Osteoblast (primary cell): ENCODE results near the gene TLR3. TPM values are rescaled to one million over a fixed set of nuclear protein-coding genes. Genes with fewer than 3 reads are reported as not detected.
A peak's percentile ranks its signal among the peaks of the same experiment; 100 is the strongest.

ENCODE experiments used
- DNase-seq: peaks from one replicate; pipeline ENCODE4 v3.0.0; 2011; ENCODE audit warnings: low spot score, mixed read lengths; ENCODE audit not compliant: insufficient read length; ENCODE audit errors: missing footprints
- H2AFZ ChIP-seq: 2 replicates; pipeline ENCODE4 v1.6.0; 2011; ENCODE audit warnings: mild to moderate bottlenecking, low read length
- H3K27ac ChIP-seq: 2 replicates; pipeline ENCODE4 v1.5.1; 2011; ENCODE audit warnings: mild to moderate bottlenecking, low read depth, low read length, moderate library complexity
- H3K27me3 ChIP-seq: 2 replicates; pipeline ENCODE4 v1.6.0; 2012; ENCODE audit warnings: mild to moderate bottlenecking, control low read depth, inconsistent platforms, low read length, moderate library complexity; ENCODE audit not compliant: insufficient read depth
- H3K36me3 ChIP-seq: 2 replicates; pipeline ENCODE4 v1.5.1; 2011; ENCODE audit warnings: mild to moderate bottlenecking, low read length, control low read depth, moderate library complexity; ENCODE audit not compliant: insufficient read depth
- H3K4me1 ChIP-seq: 2 replicates; pipeline ENCODE4 v1.5.1; 2011; ENCODE audit warnings: mild to moderate bottlenecking, low read length, control low read depth, moderate library complexity; ENCODE audit not compliant: insufficient read depth
- H3K4me2 ChIP-seq: 2 replicates; pipeline ENCODE4 v1.6.0; 2011; ENCODE audit warnings: mild to moderate bottlenecking, low read length; ENCODE audit not compliant: insufficient read depth
- H3K4me3 ChIP-seq: fragments of 200-600 bp; sonication (generic); 3 replicates; pipeline ENCODE4 v1.5.1; 2012; ENCODE audit warnings: mild to moderate bottlenecking, low read length, inconsistent platforms; ENCODE audit not compliant: insufficient read depth
- H3K79me2 ChIP-seq: 2 replicates; pipeline ENCODE4 v1.6.0; 2012; ENCODE audit warnings: mild to moderate bottlenecking, low read length, control low read depth, inconsistent platforms; ENCODE audit not compliant: insufficient read depth
- H3K9me3 ChIP-seq: 2 replicates; pipeline ENCODE4 v1.5.1; 2011; ENCODE audit warnings: low read depth, low read length, control low read depth
- H4K20me1 ChIP-seq: 2 replicates; pipeline ENCODE4 v1.6.0; 2012; ENCODE audit warnings: mild to moderate bottlenecking, low read length, control low read depth; ENCODE audit not compliant: insufficient read depth
- CTCF ChIP-seq: IDR thresholded peaks from 2 replicates; pipeline ENCODE4 v1.5.1; 2011; ENCODE audit warnings: mild to moderate bottlenecking, low read depth, low read length, moderate library complexity; ENCODE audit errors: extremely low read depth
- total RNA-seq: library from RNA; depleted of rRNA; stranded (reverse); fragments of >200 nt; gene quantifications from 2 replicates; pipeline ENCODE4 v1.2.3, GENCODE V29; 2012

The TLR3 gene
- total RNA-seq, 1 donor, result 8.0 TPM

- Histone ChIP-seq H3K4me2 (no peak overlapping the region), H3K9me3 (no peaks in the 10 kb centered on the region), H3K27me3 (no peaks in the 10 kb centered on the region), H4K20me1 (no peaks in the 10 kb centered on the region), H3K4me3 (no peak overlapping the region), H3K4me1 (peaks cover 21% of the 10 kb centered on the region), H3K79me2 (no peaks in the 10 kb centered on the region), H2AFZ (no peak overlapping the region), H3K27ac (no peak overlapping the region), H3K36me3 (no peaks in the 10 kb centered on the region)
- TF ChIP-seq CTCF, result no peak
- no peak for DNase-seq
Measured at GRCh38 chr4:186027405-186027804, 41.6 kb upstream of the TLR3 start.

GRCh38 chr4:186029571-186030398, 39.2 kb upstream of the TLR3 start:
- Histone ChIP-seq H2AFZ (peak overlapping the region; percentile 78), H4K20me1 (no peaks in the 10 kb centered on the region), H3K4me1 (peaks cover 21% of the 10 kb centered on the region), H3K27ac (peak overlapping the region; percentile 63), H3K4me3 (peak overlapping the region; percentile 46), H3K27me3 (no peaks in the 10 kb centered on the region), H3K79me2 (no peaks in the 10 kb centered on the region), H3K9me3 (peaks cover 3% of the 10 kb centered on the region), H3K4me2 (peak overlapping the region; percentile 68), H3K36me3 (no peaks in the 10 kb centered on the region)
- DNase-seq, result peak; percentile 86
- TF ChIP-seq CTCF, result no peak

GRCh38 chr4:186030399-186030775, 38.6 kb upstream of the TLR3 start:
- peak overlapping the region; percentile 46 for H3K4me3 ChIP-seq
- DNase-seq, result no peak
- H3K4me2 ChIP-seq, result peak overlapping the region; percentile 68
- H4K20me1 ChIP-seq, result no peaks in the 10 kb centered on the region
- H3K27me3 ChIP-seq, result no peaks in the 10 kb centered on the region
- peaks cover 4% of the 10 kb centered on the region for H3K9me3 ChIP-seq
- H3K27ac ChIP-seq, result peak overlapping the region; percentile 63
- no peak for TF ChIP-seq CTCF
- peak overlapping the region; percentile 78 for H2AFZ ChIP-seq
- peaks cover 21% of the 10 kb centered on the region for H3K4me1 ChIP-seq
- H3K79me2 ChIP-seq, result no peaks in the 10 kb centered on the region
- no peaks in the 10 kb centered on the region for H3K36me3 ChIP-seq

- H3K4me3 ChIP-seq, result no peak overlapping the region
- H3K27ac ChIP-seq, result peak overlapping the region; percentile 63
- H3K9me3 ChIP-seq, result peaks cover 4% of the 10 kb centered on the region
- TF ChIP-seq CTCF, result no peak
- H3K36me3 ChIP-seq, result no peaks in the 10 kb centered on the region
- peaks cover 21% of the 10 kb centered on the region for H3K4me1 ChIP-seq
- H3K79me2 ChIP-seq, result no peaks in the 10 kb centered on the region
- H3K4me2 ChIP-seq, result peak overlapping the region; percentile 68
- H4K20me1 ChIP-seq, result no peaks in the 10 kb centered on the region
- no peak for DNase-seq
- peak overlapping the region; percentile 78 for H2AFZ ChIP-seq
- H3K27me3 ChIP-seq, result no peaks in the 10 kb centered on the region
Measured at GRCh38 chr4:186030795-186031194, 38.2 kb upstream of the TLR3 start.
